HL-60 (cell line): Measurements from ENCODE around the gene PPP1R9A.

Experiments used
- GABPA ChIP-seq: IDR thresholded peaks from 2 replicates; pipeline ENCODE4 v1.6.1; 2012; ENCODE audit warnings: low read depth
- POLR2AphosphoS5 ChIP-seq: IDR thresholded peaks from 2 replicates; pipeline ENCODE4 v1.6.1; 2012; ENCODE audit warnings: low read depth
- REST ChIP-seq: IDR thresholded peaks from 2 replicates; pipeline ENCODE4 v1.6.1; 2012; ENCODE audit warnings: low read depth; ENCODE audit not compliant: insufficient replicate concordance
- SPI1 ChIP-seq: IDR thresholded peaks from 2 replicates; pipeline ENCODE4 v1.6.1; 2012; ENCODE audit warnings: low read depth, mild to moderate bottlenecking, borderline replicate concordance
- TF ChIP-seq, protein P1 (sequence below): IDR thresholded peaks from one replicate; pipeline ENCODE4 v1.5.1; 2011; ENCODE audit warnings: low read length, control low read depth, inconsistent platforms; ENCODE audit not compliant: insufficient read depth

GRCh38 chr7:94898340-94898739 lies 9.1 kb upstream of the PPP1R9A start:
- TF ChIP-seq, protein P1, sequence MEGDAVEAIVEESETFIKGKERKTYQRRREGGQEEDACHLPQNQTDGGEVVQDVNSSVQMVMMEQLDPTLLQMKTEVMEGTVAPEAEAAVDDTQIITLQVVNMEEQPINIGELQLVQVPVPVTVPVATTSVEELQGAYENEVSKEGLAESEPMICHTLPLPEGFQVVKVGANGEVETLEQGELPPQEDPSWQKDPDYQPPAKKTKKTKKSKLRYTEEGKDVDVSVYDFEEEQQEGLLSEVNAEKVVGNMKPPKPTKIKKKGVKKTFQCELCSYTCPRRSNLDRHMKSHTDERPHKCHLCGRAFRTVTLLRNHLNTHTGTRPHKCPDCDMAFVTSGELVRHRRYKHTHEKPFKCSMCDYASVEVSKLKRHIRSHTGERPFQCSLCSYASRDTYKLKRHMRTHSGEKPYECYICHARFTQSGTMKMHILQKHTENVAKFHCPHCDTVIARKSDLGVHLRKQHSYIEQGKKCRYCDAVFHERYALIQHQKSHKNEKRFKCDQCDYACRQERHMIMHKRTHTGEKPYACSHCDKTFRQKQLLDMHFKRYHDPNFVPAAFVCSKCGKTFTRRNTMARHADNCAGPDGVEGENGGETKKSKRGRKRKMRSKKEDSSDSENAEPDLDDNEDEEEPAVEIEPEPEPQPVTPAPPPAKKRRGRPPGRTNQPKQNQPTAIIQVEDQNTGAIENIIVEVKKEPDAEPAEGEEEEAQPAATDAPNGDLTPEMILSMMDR, result no peak
- no peak for TF ChIP-seq SPI1
- TF ChIP-seq POLR2AphosphoS5, result no peak
- TF ChIP-seq GABPA, result no peak
- no peak for TF ChIP-seq REST
